ENCODE measurements around the gene CEND1. TPM values are rescaled to one million over a fixed set of nuclear protein-coding genes. Genes with fewer than 3 reads are reported as not detected.
A peak's percentile ranks its signal among the peaks of the same experiment; 100 is the strongest.

Gene CEND1
- total and polyA plus RNA-seq, 2 donors from 2014 or later, result 0.16 to 3.6 TPM

DNA sequence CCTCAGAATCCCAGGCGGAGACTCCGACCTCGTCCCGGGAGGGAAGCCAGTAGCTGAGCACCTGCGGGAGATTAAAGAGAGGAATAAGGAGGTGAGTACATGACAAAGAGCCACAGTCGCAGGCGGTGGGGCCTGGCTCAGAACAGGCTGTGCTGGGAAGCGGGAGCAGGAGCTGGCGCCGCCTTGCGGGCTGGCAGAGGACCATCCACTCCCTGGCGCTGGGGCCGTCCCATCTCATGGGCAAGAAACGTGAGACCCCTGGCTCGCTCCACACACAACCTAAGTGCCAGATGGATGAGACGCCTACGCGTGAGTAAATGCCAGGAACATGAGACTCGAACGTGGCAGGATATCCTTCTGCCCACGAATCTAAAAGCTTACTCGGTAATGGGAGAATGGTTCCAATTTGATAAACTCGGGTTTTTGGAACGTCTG lies 6.3 kb downstream of the CEND1 start:
- H3K36me3 ChIP-seq (ENCODE audit: control insufficient read depth in 2 of 3, insufficient read depth in 3 of 3, low read length in 3 of 3), result peaks cover 0 to 4% (median 0%) of the 10 kb centered on the region in 3 donors
- peaks cover 0 to 4% (median 0%) of the 10 kb centered on the region in 3 donors for H3K4me1 ChIP-seq (ENCODE audit: control insufficient read depth in 2 of 3, insufficient read depth in 2 of 3, low read depth in 1 of 3, low read length in 3 of 3)
- H3K27me3 ChIP-seq (ENCODE audit: control insufficient read depth, insufficient read depth, low read length), result no peaks in the 10 kb centered on the region
- no peak overlapping the region for H3K27ac ChIP-seq (ENCODE audit: low read depth in 2 of 2, low read length in 2 of 2)
- DNase-seq (peak; percentile 92 to 93 (median 93)), FAIRE-seq (no peak)
- H3K4me3 ChIP-seq (ENCODE audit: low read length in 3 of 3), result no peak overlapping the region
- intact Hi-C loops (cut with DNase I), result no loop called here
- no peak overlapping the region for H3K9ac ChIP-seq (ENCODE audit: low read length in 3 of 3)
- H3K9me3 ChIP-seq (ENCODE audit: control insufficient read depth in 2 of 3, insufficient read depth in 1 of 3, low read length in 3 of 3), result no peaks in the 10 kb centered on the region
- peak; percentile 49 for TF ChIP-seq CTCF (IDR thresholded peaks at IDR 0.05; ENCODE audit: borderline replicate concordance, extremely low read depth, insufficient read depth)

- Histone ChIP-seq H3K36me3 (ENCODE audit: control insufficient read depth in 2 of 3, insufficient read depth in 3 of 3, low read length in 3 of 3) (peaks cover 0 to 4% (median 0%) of the 10 kb centered on the region in 3 donors), H3K9ac (ENCODE audit: low read length in 3 of 3) (no peak overlapping the region), H3K4me3 (ENCODE audit: low read length in 3 of 3) (no peak overlapping the region), H3K27me3 (ENCODE audit: control insufficient read depth, insufficient read depth, low read length) (no peaks in the 10 kb centered on the region), H3K9me3 (ENCODE audit: control insufficient read depth in 2 of 3, insufficient read depth in 1 of 3, low read length in 3 of 3) (no peaks in the 10 kb centered on the region), H3K4me1 (ENCODE audit: control insufficient read depth in 2 of 3, insufficient read depth in 2 of 3, low read depth in 1 of 3, low read length in 3 of 3) (peaks cover 0 to 7% (median 0%) of the 10 kb centered on the region in 3 donors), H3K27ac (ENCODE audit: low read depth in 2 of 2, low read length in 2 of 2) (no peak overlapping the region)
- no peak for TF ChIP-seq CTCF (IDR thresholded peaks at IDR 0.05; ENCODE audit: borderline replicate concordance, extremely low read depth, insufficient read depth)
- intact Hi-C loops (cut with DNase I), result no loop called here
- no peak for DNase-seq
- FAIRE-seq, result no peak
Measured at GRCh38 chr11:782264-783174, 7.4 kb downstream of the CEND1 start.

DNA sequence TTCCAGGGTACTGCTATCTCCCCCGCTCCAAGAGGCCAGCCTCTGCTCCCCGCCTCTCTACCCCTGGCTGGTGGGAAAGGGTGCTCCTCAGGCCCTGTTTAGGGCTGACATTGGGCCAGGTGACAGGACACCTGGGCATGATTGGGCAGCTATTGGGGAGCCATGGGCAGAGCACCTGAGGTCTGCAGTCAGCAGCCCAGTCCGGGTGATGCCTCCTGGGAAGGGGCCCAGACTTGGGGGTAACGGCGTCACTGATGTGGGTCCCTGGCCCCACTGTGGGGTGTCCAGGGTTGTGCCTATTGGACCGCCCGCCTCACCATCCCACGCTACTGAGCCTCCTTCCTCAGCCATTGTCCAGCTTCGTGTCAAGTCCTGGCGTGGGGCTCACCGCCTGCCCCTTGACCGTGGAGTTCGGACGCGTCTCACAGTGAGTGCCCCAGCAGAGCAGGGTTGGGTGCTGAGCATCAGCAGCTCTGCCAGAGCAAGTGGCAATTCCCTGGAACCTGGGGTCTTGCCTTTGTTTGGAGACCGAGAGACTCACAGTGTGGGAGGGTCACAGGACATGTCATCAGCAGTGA lies 9.8 kb downstream of the CEND1 start:
- peak in 1 of 5 donors; percentile 56 for DNase-seq
- intact Hi-C loops (cut with DNase I), result no loop called here
- H3K27ac ChIP-seq (ENCODE audit: low read depth in 2 of 2, low read length in 2 of 2), result no peak overlapping the region

More for the DNA sequence above, 9.8 kb downstream of the CEND1 start:
- FAIRE-seq, result no peak
- Histone ChIP-seq H3K9ac (ENCODE audit: low read length in 3 of 3) (no peak overlapping the region), H3K36me3 (ENCODE audit: control insufficient read depth in 2 of 3, insufficient read depth in 3 of 3, low read length in 3 of 3) (peaks cover 0 to 4% (median 0%) of the 10 kb centered on the region in 3 donors), H3K4me3 (ENCODE audit: low read length in 3 of 3) (no peak overlapping the region), H3K27me3 (ENCODE audit: control insufficient read depth, insufficient read depth, low read length) (no peaks in the 10 kb centered on the region), H3K9me3 (ENCODE audit: control insufficient read depth in 2 of 3, insufficient read depth in 1 of 3, low read length in 3 of 3) (no peaks in the 10 kb centered on the region), H3K4me1 (ENCODE audit: control insufficient read depth in 2 of 3, insufficient read depth in 2 of 3, low read depth in 1 of 3, low read length in 3 of 3) (peaks cover 0 to 16% (median 0%) of the 10 kb centered on the region in 3 donors)
- no peak for TF ChIP-seq CTCF (IDR thresholded peaks at IDR 0.05; ENCODE audit: borderline replicate concordance, extremely low read depth, insufficient read depth)

Measured in kidney (tissue), 14 donors.